WTC11 (cell line): ENCODE data around the gene EMC6. TPM values are rescaled to one million over a fixed set of nuclear protein-coding genes. Genes with fewer than 3 reads are reported as not detected.

ENCODE experiments used
- ATAC-seq: fragments of 200-7000 bp; cut with Tn5 transposase; 2 replicates; pipeline ENCODE4 v1.10.0; 2021; ENCODE audit warnings: mild to moderate bottlenecking, moderate library complexity
- CTCF ChIA-PET: fragments of 300-600 bp; sonication (Branson Sonifier 250); formaldehyde crosslinking; loops from one replicate; lab custom pipeline; 2021; ENCODE audit warnings: antibody characterized with exemption; lab: Charles Lee
- POLR2A ChIA-PET: fragments of 350-600 bp; sonication (Branson Sonifier 250); formaldehyde crosslinking; loops from one replicate; lab custom pipeline; 2021; ENCODE audit warnings: antibody characterized with exemption; lab: Charles Lee
- DNase-seq: peaks from one replicate; pipeline ENCODE4 v3.0.0; 2021; ENCODE audit warnings: low spot score
- H3K27ac Mint-ChIP-seq: 2 replicates; pipeline ENCODE4 v1.8.0; 2021; ENCODE audit warnings: mixed read lengths
- H3K27me3 Mint-ChIP-seq: 2 replicates; pipeline ENCODE4 v1.8.0; 2021; ENCODE audit warnings: low read depth, mild to moderate bottlenecking, moderate library complexity, mixed read lengths
- H3K36me3 Mint-ChIP-seq: 2 replicates; pipeline ENCODE4 v1.8.0; 2021; ENCODE audit warnings: mixed read lengths
- H3K4me1 Mint-ChIP-seq: 2 replicates; pipeline ENCODE4 v1.8.0; 2022; ENCODE audit warnings: mixed read lengths
- H3K4me3 Mint-ChIP-seq: 2 replicates; pipeline ENCODE4 v1.8.0; 2021; ENCODE audit warnings: mild to moderate bottlenecking, moderate library complexity, mixed read lengths
- H3K9me3 Mint-ChIP-seq: 2 replicates; pipeline ENCODE4 v1.8.0; 2021; ENCODE audit warnings: mixed read lengths
- AFF4 ChIP-seq: sonication (generic); formaldehyde crosslinking; IDR thresholded peaks from 2 replicates; pipeline ENCODE4 v1.8.1; 2023; ENCODE audit warnings: mild to moderate bottlenecking, missing genetic modification reagents, borderline replicate concordance
- AR ChIP-seq: fragments of 250-450 bp; sonication (Bioruptor Pico); IDR thresholded peaks from 2 replicates; pipeline ENCODE4 v1.9.0; 2021; ENCODE audit warnings: mild to moderate bottlenecking
- ATF1 ChIP-seq: sonication (generic); formaldehyde crosslinking; IDR thresholded peaks from 2 replicates; pipeline ENCODE4 v1.8.1; 2023; ENCODE audit warnings: mild to moderate bottlenecking, moderate library complexity, missing genetic modification reagents
- FOXK1 ChIP-seq: sonication (generic); formaldehyde crosslinking; IDR thresholded peaks from 2 replicates; pipeline ENCODE4 v1.8.0; 2022; ENCODE audit warnings: mild to moderate bottlenecking, moderate library complexity, missing genetic modification reagents
- IRF2 ChIP-seq: sonication (generic); formaldehyde crosslinking; IDR thresholded peaks from 2 replicates; pipeline ENCODE4 v1.8.0; 2022; ENCODE audit warnings: low read depth, missing genetic modification reagents, borderline replicate concordance
- KAT7 ChIP-seq: sonication (generic); formaldehyde crosslinking; IDR thresholded peaks from 2 replicates; pipeline ENCODE4 v1.8.1; 2023; ENCODE audit warnings: missing genetic modification reagents, mild to moderate bottlenecking, borderline replicate concordance
- NFE2L1 ChIP-seq: sonication (generic); formaldehyde crosslinking; IDR thresholded peaks from 2 replicates; pipeline ENCODE4 v1.8.1; 2023; ENCODE audit warnings: missing genetic modification reagents
- NR2C2 ChIP-seq: sonication (generic); formaldehyde crosslinking; IDR thresholded peaks from 2 replicates; pipeline ENCODE4 v1.8.0; 2022; ENCODE audit warnings: mild to moderate bottlenecking, missing genetic modification reagents
- PREB ChIP-seq: sonication (generic); formaldehyde crosslinking; IDR thresholded peaks from 2 replicates; pipeline ENCODE4 v1.8.1; 2022; ENCODE audit warnings: mild to moderate bottlenecking, missing genetic modification reagents, moderate library complexity, borderline replicate concordance
- SOX15 ChIP-seq: fragments of 250-450 bp; sonication (Bioruptor Pico); IDR thresholded peaks from 2 replicates; pipeline ENCODE4 v1.9.0; 2021; ENCODE audit warnings: mild to moderate bottlenecking
- STAT6 ChIP-seq: sonication (generic); formaldehyde crosslinking; conservative IDR thresholded peaks from 2 replicates; pipeline ENCODE4 v1.8.1; 2023; ENCODE audit warnings: mild to moderate bottlenecking, low read depth, missing genetic modification reagents, moderate library complexity
- TEAD4 ChIP-seq: sonication (generic); formaldehyde crosslinking; IDR thresholded peaks from 2 replicates; pipeline ENCODE4 v1.8.0; 2022; ENCODE audit warnings: mild to moderate bottlenecking, missing genetic modification reagents
- ZMAT4 ChIP-seq: fragments of 250-450 bp; sonication (Bioruptor Pico); IDR thresholded peaks from 2 replicates; pipeline ENCODE4 v1.9.0; 2021; ENCODE audit warnings: mild to moderate bottlenecking
- total RNA-seq: library from RNA; stranded (reverse); gene quantifications from 3 replicates; pipeline ENCODE4 v1.2.3, GENCODE V29; 2021

Gene EMC6
- total RNA-seq, 1 experiment from 2014 or later = 86.0 TPM

- POLR2A ChIA-PET = no interaction called here
- Mint-ChIP-seq H3K9me3 (no peaks in the 10 kb centered on the region), H3K4me1 (no peaks in the 10 kb centered on the region), H3K4me3 (no peak overlapping the region), H3K27me3 (no peaks in the 10 kb centered on the region), H3K27ac (0 out of 2 replicates have a peak overlapping the region, but pooled peaks have one; percentile 41), H3K36me3 (no peaks in the 10 kb centered on the region)
- CTCF ChIA-PET = interaction anchor here (0.6 to 2.5 kb wide), 2 partner anchors 27 to 36 kb away, joined by 3 to 5 read pairs; no protein-coding TSS in a partner anchor
- DNase-seq (no peak), ATAC-seq (no peak)
- no peak for TF ChIP-seq IRF2 (CRISPR knock-in tag)
- no peak for TF ChIP-seq STAT6
- TF ChIP-seq PREB (CRISPR knock-in tag) = no peak
- TF ChIP-seq FOXK1 (CRISPR knock-in tag) = no peak
- TF ChIP-seq NFE2L1 (CRISPR knock-in tag) = no peak
- no peak for TF ChIP-seq KAT7 (CRISPR knock-in tag)
- TF ChIP-seq SOX15 = no peak
- TF ChIP-seq ZMAT4 = no peak
- no peak for TF ChIP-seq TEAD4 (CRISPR knock-in tag)
Measured at GRCh38 chr17:3655766-3656165, 12.8 kb upstream of the EMC6 start.

- Mint-ChIP-seq H3K4me3 (no peak overlapping the region), H3K27ac (no peak overlapping the region; the same call in 1 of the 2 replicates), H3K36me3 (no peaks in the 10 kb centered on the region), H3K9me3 (no peaks in the 10 kb centered on the region), H3K4me1 (no peaks in the 10 kb centered on the region), H3K27me3 (no peaks in the 10 kb centered on the region)
- ChIA-PET POLR2A (interaction anchor here (0.6 kb wide), 1 partner anchor 74 kb away, joined by 3 read pairs; no protein-coding TSS in a partner anchor), CTCF (no interaction called here)
- no peak for ATAC-seq
- no peak for DNase-seq
- TF ChIP-seq AFF4 (CRISPR knock-in tag) (no peak), ATF1 (CRISPR knock-in tag) (no peak), AR (CRISPR knock-in tag) (no peak), NR2C2 (CRISPR knock-in tag) (no peak), IRF2 (CRISPR knock-in tag) (no peak)
Measured at GRCh38 chr17:3656353-3656752, 12.3 kb upstream of the EMC6 start.
